Body of pancreas (tissue), 4 donors: ENCODE results near the gene CPNE5. TPM values are rescaled to one million over a fixed set of nuclear protein-coding genes. Genes with fewer than 3 reads are reported as not detected.

Experiments
- ATAC-seq: fragments of 150-250 bp; one replicate; pipeline ENCODE4 v1.9.1; 2016
- DNase-seq, 4 donors: peaks; one replicate each; pipeline ENCODE4 v3.0.0-alpha.2; 2019
- H3K27ac ChIP-seq, 4 donors: fragments of 200-600 bp; sonication (generic); 1 replicate in 3 of 4; 2 replicates in 1 of 4; pipeline versions ENCODE4 v1.5.1 to v1.6.1; 2016 to 2019; ENCODE audit warnings: mild to moderate bottlenecking in 1 of 4, mixed read lengths in 1 of 4, moderate library complexity in 1 of 4
- H3K27me3 ChIP-seq, 2 donors: fragments of 200-600 bp; sonication (generic); one replicate each; pipeline ENCODE4 v1.6.0; 2016; ENCODE audit warnings: mild to moderate bottlenecking in 1 of 2
- H3K36me3 ChIP-seq, 2 donors: fragments of 200-600 bp; sonication (generic); replicated peaks in 1 of 2; 2 replicates each; pipeline ENCODE4 v1.5.1; 2016; ENCODE audit warnings: low read depth in 2 of 2; ENCODE audit not compliant: insufficient read depth in 1 of 2
- H3K4me1 ChIP-seq: fragments of 200-600 bp; sonication (generic); one replicate; pipeline ENCODE4 v1.6.0; 2016
- H3K4me3 ChIP-seq, 2 donors: fragments of 200-600 bp; sonication (generic); 1 replicate in 1 of 2; 2 replicates in 1 of 2; pipeline ENCODE4 v1.5.1; 2016 to 2019
- H3K9me3 ChIP-seq, 3 donors: fragments of 200-600 bp; sonication (generic); 1 replicate in 2 of 3; 2 replicates in 1 of 3; pipeline ENCODE4 v1.5.1; 2016
- POLR2A ChIP-seq, 3 donors: fragments of 450-650 bp; IDR thresholded peaks; one replicate each; pipeline ENCODE4 v1.6.1; 2016; ENCODE audit warnings: antibody characterized with exemption in 3 of 3, mild to moderate bottlenecking in 2 of 3
- WGBS, 2 donors: methylation state at CpG; one replicate each; pipeline ENCODE4 v1.1.5; 2017; 5-methylcytosine and 5-hydroxymethylcytosine counted together
- intact Hi-C: fragments of 100-400 bp; cut with DNase I; formaldehyde crosslinking; loops from one replicate; pipeline ENCODE4 v1.15.1; 2023
- total RNA-seq, 2 donors: library from RNA; depleted of rRNA; stranded (reverse); fragments of >200 nt; gene quantifications; one replicate each; pipeline ENCODE4 v1.1.0, GENCODE V29; 2016
- TF ChIP-seq, protein P1 (sequence below), 7 experiments: fragments of 450-650 bp in 4 of 7; fragments of 200-600 bp in 3 of 7; sonication (generic) in 3 of 7; IDR thresholded peaks; one replicate each; pipeline ENCODE4 v1.5.1; 2016 to 2019; ENCODE audit warnings: antibody characterized with exemption in 7 of 7

Gene CPNE5
- total RNA-seq, 2 donors from 2014 or later: 0.78 TPM; not detected in 1

- no peaks in the 10 kb centered on the region for H3K36me3 ChIP-seq
- DNase-seq (no peak), ATAC-seq (no peak)
- no peak overlapping the region for H3K27ac ChIP-seq
- WGBS, 2 donors: 87 to 88% methylated on average over 7 to 11 of the region's 11 CpGs
- TF ChIP-seq, protein P1, sequence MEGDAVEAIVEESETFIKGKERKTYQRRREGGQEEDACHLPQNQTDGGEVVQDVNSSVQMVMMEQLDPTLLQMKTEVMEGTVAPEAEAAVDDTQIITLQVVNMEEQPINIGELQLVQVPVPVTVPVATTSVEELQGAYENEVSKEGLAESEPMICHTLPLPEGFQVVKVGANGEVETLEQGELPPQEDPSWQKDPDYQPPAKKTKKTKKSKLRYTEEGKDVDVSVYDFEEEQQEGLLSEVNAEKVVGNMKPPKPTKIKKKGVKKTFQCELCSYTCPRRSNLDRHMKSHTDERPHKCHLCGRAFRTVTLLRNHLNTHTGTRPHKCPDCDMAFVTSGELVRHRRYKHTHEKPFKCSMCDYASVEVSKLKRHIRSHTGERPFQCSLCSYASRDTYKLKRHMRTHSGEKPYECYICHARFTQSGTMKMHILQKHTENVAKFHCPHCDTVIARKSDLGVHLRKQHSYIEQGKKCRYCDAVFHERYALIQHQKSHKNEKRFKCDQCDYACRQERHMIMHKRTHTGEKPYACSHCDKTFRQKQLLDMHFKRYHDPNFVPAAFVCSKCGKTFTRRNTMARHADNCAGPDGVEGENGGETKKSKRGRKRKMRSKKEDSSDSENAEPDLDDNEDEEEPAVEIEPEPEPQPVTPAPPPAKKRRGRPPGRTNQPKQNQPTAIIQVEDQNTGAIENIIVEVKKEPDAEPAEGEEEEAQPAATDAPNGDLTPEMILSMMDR (IDR thresholded peaks at IDR 0.05): no peak
- TF ChIP-seq POLR2A (IDR thresholded peaks at IDR 0.05): no peak
- intact Hi-C loops: loop anchor here (10.0 kb wide), 2 partner anchors 413 to 443 kb away; partner anchors contain the start of gene PIM1
- H3K27me3 ChIP-seq: no peaks in the 10 kb centered on the region
- peaks cover 11% of the 10 kb centered on the region for H3K4me1 ChIP-seq
- H3K4me3 ChIP-seq: no peak overlapping the region
- no peaks in the 10 kb centered on the region for H3K9me3 ChIP-seq
Observed at GRCh38 chr6:36762123-36762522, 77.1 kb downstream of the CPNE5 start.

GRCh38 chr6:36760685-36761435, 78.4 kb downstream of the CPNE5 start:
- no peak for ATAC-seq
- TF ChIP-seq, protein P1 (IDR thresholded peaks at IDR 0.05): no peak
- no peak for TF ChIP-seq POLR2A (IDR thresholded peaks at IDR 0.05)

GRCh38 chr6:36759148-36759759, 80.0 kb downstream of the CPNE5 start:
- peak; percentile 80 to 88 (median 85) for DNase-seq
- H3K27me3 ChIP-seq: no peaks in the 10 kb centered on the region
- no peaks in the 10 kb centered on the region for H3K36me3 ChIP-seq
- WGBS, 2 donors: 4 to 6% methylated on average over 8 of the region's 8 CpGs
- intact Hi-C loops: no loop called here
- no peak overlapping the region for H3K4me3 ChIP-seq
- no peak overlapping the region for H3K27ac ChIP-seq
- no peak for TF ChIP-seq POLR2A (IDR thresholded peaks at IDR 0.05)
- TF ChIP-seq, protein P1 (IDR thresholded peaks at IDR 0.05): peak; percentile 87 to 100 (median 96)
- H3K4me1 ChIP-seq: peaks cover 11% of the 10 kb centered on the region
- no peaks in the 10 kb centered on the region for H3K9me3 ChIP-seq
- ATAC-seq: peak; percentile 94

More at GRCh38 chr6:36760685-36761435, 78.4 kb downstream of the CPNE5 start:
- peaks cover 11% of the 10 kb centered on the region for H3K4me1 ChIP-seq
- intact Hi-C loops: loop anchor here (10.0 kb wide), 2 partner anchors 414 to 444 kb away; partner anchors contain the start of gene PIM1
- DNase-seq: no peak
- H3K4me3 ChIP-seq: no peak overlapping the region
- no peaks in the 10 kb centered on the region for H3K27me3 ChIP-seq
- H3K36me3 ChIP-seq: no peaks in the 10 kb centered on the region
- H3K9me3 ChIP-seq: no peaks in the 10 kb centered on the region
- 75 to 79% methylated on average over 11 of the region's 11 CpGs for WGBS, 2 donors
- no peak overlapping the region for H3K27ac ChIP-seq

GRCh38 chr6:36758516-36759147, 80.6 kb downstream of the CPNE5 start:
- intact Hi-C loops: no loop called here
- peaks cover 11% of the 10 kb centered on the region for H3K4me1 ChIP-seq
- no peak overlapping the region for H3K27ac ChIP-seq
- no peaks in the 10 kb centered on the region for H3K9me3 ChIP-seq
- 48 to 49% methylated on average over 15 of the region's 15 CpGs for WGBS, 2 donors
- no peaks in the 10 kb centered on the region for H3K27me3 ChIP-seq
- peak; percentile 39 for ATAC-seq
- no peak overlapping the region for H3K4me3 ChIP-seq
- no peak for TF ChIP-seq POLR2A (IDR thresholded peaks at IDR 0.05)
- TF ChIP-seq, protein P1 (IDR thresholded peaks at IDR 0.05): no peak
- peak in 2 of 4 donors; percentile 34 to 67 for DNase-seq
- H3K36me3 ChIP-seq: no peaks in the 10 kb centered on the region
